Smooth muscle cell (in vitro differentiated cells): ENCODE results near the gene ARMC8. TPM values are rescaled to one million over a fixed set of nuclear protein-coding genes. Genes with fewer than 3 reads are reported as not detected.

Experiments used
- DNase-seq: peaks from one replicate; lab custom pipeline; 2025; ENCODE audit not compliant: unreplicated experiment; lab: John Stamatoyannopoulos, UW
- H2AFZ ChIP-seq: fragments of 200-600 bp; sonication (generic); 2 replicates; pipeline ENCODE4 v1.6.0; 2016; ENCODE audit warnings: antibody characterized with exemption, low read depth, mild to moderate bottlenecking
- H3F3A ChIP-seq: fragments of 200-600 bp; sonication (generic); 2 replicates; pipeline ENCODE4 v1.6.0; 2017; ENCODE audit warnings: antibody characterized with exemption, low read depth
- H3K27ac ChIP-seq: fragments of 200-600 bp; sonication (generic); 2 replicates; pipeline ENCODE4 v1.5.1; 2016; ENCODE audit warnings: low read depth, mild to moderate bottlenecking
- H3K27me3 ChIP-seq: fragments of 200-600 bp; sonication (generic); 2 replicates; pipeline ENCODE4 v1.6.1; 2016; ENCODE audit warnings: low read depth, mild to moderate bottlenecking
- H3K36me3 ChIP-seq: fragments of 200-600 bp; sonication (generic); 2 replicates; pipeline ENCODE4 v1.5.1; 2016; ENCODE audit warnings: low read depth
- H3K4me1 ChIP-seq: fragments of 200-600 bp; sonication (generic); 2 replicates; pipeline ENCODE4 v1.5.1; 2016; ENCODE audit warnings: low read depth
- H3K4me2 ChIP-seq: fragments of 200-600 bp; sonication (generic); 2 replicates; pipeline ENCODE4 v1.6.0; 2016; ENCODE audit warnings: mild to moderate bottlenecking
- H3K4me3 ChIP-seq: fragments of 200-600 bp; sonication (generic); 2 replicates; pipeline ENCODE4 v1.5.1; 2016; ENCODE audit warnings: mild to moderate bottlenecking
- H3K79me2 ChIP-seq: fragments of 200-600 bp; sonication (generic); 2 replicates; pipeline ENCODE4 v1.6.0; 2016; ENCODE audit warnings: low read depth, mild to moderate bottlenecking
- H3K9ac ChIP-seq: fragments of 200-600 bp; sonication (generic); 2 replicates; pipeline ENCODE4 v1.6.0; 2016; ENCODE audit warnings: low read depth
- H3K9me3 ChIP-seq: fragments of 200-600 bp; sonication (generic); replicated peaks from 2 replicates; pipeline ENCODE4 v1.5.1; 2016; ENCODE audit warnings: low read depth
- H4K20me1 ChIP-seq: fragments of 200-600 bp; sonication (generic); 2 replicates; pipeline ENCODE4 v1.6.0; 2016; ENCODE audit warnings: low read depth
- WGBS: methylation state at CpG from one replicate; pipeline ENCODE4 v1.1.7; 2016; ENCODE audit warnings: low lambda C conversion rate; 5-methylcytosine and 5-hydroxymethylcytosine counted together
- polyA plus RNA-seq: library from polyadenylated mRNA; unstranded; fragments of >200 nt; fragmentation: Nextera tagmentation; extraction: Ambion mirVana; gene quantifications from 2 replicates; pipeline ENCODE4 v1.2.1, GENCODE V29; 2016
- total RNA-seq: library from RNA; depleted of rRNA; stranded (reverse); fragments of >200 nt; gene quantifications from 2 replicates; pipeline ENCODE4 v1.2.3, GENCODE V29; 2014
- TF ChIP-seq, protein P1 (sequence below): fragments of 200-600 bp; sonication (generic); IDR thresholded peaks from 2 replicates; pipeline ENCODE4 v1.5.1; 2017; ENCODE audit warnings: borderline replicate concordance, mild to moderate bottlenecking, antibody characterized with exemption; ENCODE audit not compliant: insufficient read depth, poor library complexity, severe bottlenecking

The ARMC8 gene
- total and polyA plus RNA-seq, 2 experiments from 2014 or later = 22.6 to 39.3 TPM

DNA sequence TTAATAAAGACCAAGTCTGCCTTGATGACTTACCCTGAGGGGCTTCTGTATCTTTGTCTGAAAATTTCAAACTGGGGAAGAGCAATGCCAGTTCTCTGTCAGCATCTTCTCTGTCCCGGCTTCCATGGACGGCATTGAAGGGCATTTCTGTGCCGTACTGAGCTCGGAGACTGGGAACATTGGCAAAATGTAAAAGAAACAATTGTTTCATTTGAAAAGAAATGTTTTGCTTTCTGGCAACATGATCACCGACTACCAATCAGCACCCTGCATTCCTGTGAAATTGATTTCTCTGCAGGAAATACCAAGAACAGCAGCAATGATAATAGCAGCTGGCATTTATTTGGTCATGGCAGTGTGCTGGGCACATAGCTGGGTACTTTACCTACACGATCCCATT is 116.4 kb downstream of the ARMC8 start:
- no peaks in the 10 kb centered on the region for H3F3A ChIP-seq
- no peak overlapping the region for H3K9ac ChIP-seq
- H3K36me3 ChIP-seq = peaks cover under 1% of the 10 kb centered on the region
- H4K20me1 ChIP-seq = no peaks in the 10 kb centered on the region
- 96% methylated on average over 6 of the region's 6 CpGs for WGBS
- no peak overlapping the region for H2AFZ ChIP-seq
- no peak overlapping the region for H3K4me2 ChIP-seq
- H3K4me3 ChIP-seq = no peak overlapping the region
- TF ChIP-seq, protein P1, sequence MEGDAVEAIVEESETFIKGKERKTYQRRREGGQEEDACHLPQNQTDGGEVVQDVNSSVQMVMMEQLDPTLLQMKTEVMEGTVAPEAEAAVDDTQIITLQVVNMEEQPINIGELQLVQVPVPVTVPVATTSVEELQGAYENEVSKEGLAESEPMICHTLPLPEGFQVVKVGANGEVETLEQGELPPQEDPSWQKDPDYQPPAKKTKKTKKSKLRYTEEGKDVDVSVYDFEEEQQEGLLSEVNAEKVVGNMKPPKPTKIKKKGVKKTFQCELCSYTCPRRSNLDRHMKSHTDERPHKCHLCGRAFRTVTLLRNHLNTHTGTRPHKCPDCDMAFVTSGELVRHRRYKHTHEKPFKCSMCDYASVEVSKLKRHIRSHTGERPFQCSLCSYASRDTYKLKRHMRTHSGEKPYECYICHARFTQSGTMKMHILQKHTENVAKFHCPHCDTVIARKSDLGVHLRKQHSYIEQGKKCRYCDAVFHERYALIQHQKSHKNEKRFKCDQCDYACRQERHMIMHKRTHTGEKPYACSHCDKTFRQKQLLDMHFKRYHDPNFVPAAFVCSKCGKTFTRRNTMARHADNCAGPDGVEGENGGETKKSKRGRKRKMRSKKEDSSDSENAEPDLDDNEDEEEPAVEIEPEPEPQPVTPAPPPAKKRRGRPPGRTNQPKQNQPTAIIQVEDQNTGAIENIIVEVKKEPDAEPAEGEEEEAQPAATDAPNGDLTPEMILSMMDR = no peak
- DNase-seq = no peak
- peaks cover 5% of the 10 kb centered on the region for H3K9me3 ChIP-seq
- no peaks in the 10 kb centered on the region for H3K27me3 ChIP-seq
- H3K79me2 ChIP-seq = no peaks in the 10 kb centered on the region
- no peak overlapping the region for H3K27ac ChIP-seq
- H3K4me1 ChIP-seq = no peaks in the 10 kb centered on the region

DNA sequence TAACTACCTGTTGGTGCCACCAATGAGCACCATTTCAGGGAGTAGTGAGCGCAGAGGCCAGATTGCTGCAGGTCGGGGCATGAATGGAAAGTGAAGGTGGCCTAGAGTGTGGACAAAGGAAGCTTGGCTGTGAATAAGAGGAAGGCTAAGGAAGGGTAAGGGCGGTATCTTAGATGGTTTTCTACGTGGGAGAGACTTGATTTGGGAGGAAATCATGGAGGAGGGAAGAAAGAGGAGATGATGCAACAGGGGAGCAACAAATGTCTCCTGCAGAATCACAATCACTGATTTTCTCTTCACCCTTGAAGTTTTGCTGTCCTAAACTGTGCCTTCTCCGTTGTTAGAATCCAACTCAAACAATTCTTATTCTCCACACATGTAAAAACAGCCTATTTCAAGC is 120.8 kb downstream of the ARMC8 start:
- Histone ChIP-seq H3K27me3 (no peaks in the 10 kb centered on the region), H3F3A (no peaks in the 10 kb centered on the region), H3K4me2 (no peak overlapping the region), H3K9ac (no peak overlapping the region), H3K9me3 (peaks cover 22% of the 10 kb centered on the region), H2AFZ (no peak overlapping the region), H3K4me1 (no peaks in the 10 kb centered on the region), H3K36me3 (peaks cover 3% of the 10 kb centered on the region), H3K27ac (no peak overlapping the region), H3K4me3 (no peak overlapping the region), H3K79me2 (no peaks in the 10 kb centered on the region), H4K20me1 (no peaks in the 10 kb centered on the region)
- TF ChIP-seq, protein P1 = no peak
- 89% methylated on average over 5 of the region's 5 CpGs for WGBS
- no peak for DNase-seq

DNA sequence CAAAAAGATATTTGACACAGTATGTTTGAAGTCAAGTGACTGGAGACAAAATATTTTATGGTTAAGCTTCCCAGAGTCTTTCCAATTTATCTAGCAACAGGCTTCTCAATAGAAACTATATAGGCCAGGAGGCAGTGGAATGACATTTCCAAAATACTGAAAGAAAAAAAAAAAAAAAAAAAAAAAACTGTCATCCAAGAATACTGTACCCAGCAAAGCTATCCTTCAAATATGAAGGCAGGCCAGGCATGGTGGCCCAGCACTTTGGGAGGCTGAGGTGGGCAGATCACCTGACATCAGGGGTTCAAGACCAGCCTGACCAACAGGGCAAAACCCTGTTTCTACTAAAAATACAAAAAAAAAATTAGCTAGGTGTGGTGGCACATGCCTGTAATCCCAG is 121.7 kb downstream of the ARMC8 start:
- Histone ChIP-seq H3F3A (no peaks in the 10 kb centered on the region), H4K20me1 (no peaks in the 10 kb centered on the region), H3K79me2 (no peaks in the 10 kb centered on the region), H3K4me3 (no peak overlapping the region), H3K9ac (no peak overlapping the region), H3K4me2 (no peak overlapping the region), H3K4me1 (no peaks in the 10 kb centered on the region), H3K36me3 (peaks cover 3% of the 10 kb centered on the region), H3K9me3 (peaks cover 22% of the 10 kb centered on the region), H3K27ac (no peak overlapping the region), H2AFZ (no peak overlapping the region), H3K27me3 (no peaks in the 10 kb centered on the region)
- TF ChIP-seq, protein P1 = no peak
- no peak for DNase-seq

DNA sequence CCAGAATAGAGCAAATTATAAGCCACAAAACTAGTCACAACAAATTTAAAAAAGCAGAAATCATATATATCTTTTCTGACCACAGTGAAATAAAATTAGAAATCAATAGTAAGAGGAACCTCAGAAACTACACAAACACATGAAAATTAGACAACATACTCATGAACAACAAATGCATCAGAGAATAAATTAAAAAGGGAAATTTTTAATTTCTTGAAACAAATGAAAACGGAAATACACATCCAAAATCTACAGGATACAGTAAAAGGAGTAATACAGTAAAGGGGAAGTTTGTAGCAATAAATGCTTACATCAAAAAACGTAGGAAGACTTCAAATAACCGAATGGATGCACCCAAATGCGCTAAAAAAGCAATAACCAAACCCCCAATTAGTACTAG is 123.4 kb downstream of the ARMC8 start:
- H3K9ac ChIP-seq = no peak overlapping the region
- H3K4me3 ChIP-seq = no peak overlapping the region
- H4K20me1 ChIP-seq = no peaks in the 10 kb centered on the region
- H3K9me3 ChIP-seq = peaks cover 22% of the 10 kb centered on the region
- H3K4me1 ChIP-seq = no peaks in the 10 kb centered on the region
- no peak overlapping the region for H3K27ac ChIP-seq
- H3K36me3 ChIP-seq = peaks cover 3% of the 10 kb centered on the region
- H3K4me2 ChIP-seq = no peak overlapping the region
- H3F3A ChIP-seq = no peaks in the 10 kb centered on the region
- no peak overlapping the region for H2AFZ ChIP-seq
- no peaks in the 10 kb centered on the region for H3K79me2 ChIP-seq
- WGBS = 81% methylated on average over 4 of the region's 4 CpGs
- TF ChIP-seq, protein P1 = no peak
- DNase-seq = no peak
- no peaks in the 10 kb centered on the region for H3K27me3 ChIP-seq
